Motor neuron (in vitro differentiated cells): Measurements from ENCODE around the gene ATP8A2. TPM values are rescaled to one million over a fixed set of nuclear protein-coding genes. Genes with fewer than 3 reads are reported as not detected.
"Not testable (repeated sequence)": the region's sequence is repeated elsewhere in the genome, so short reads cannot be mapped to it uniquely, and the experiment has no call there.

Experiments
- ATAC-seq, 8 experiments: fragments of 200-7000 bp; cut with Tn5 transposase; replicated peaks in 6 of 8; 2 replicates each; pipeline ENCODE4 v1.8.0; 2021; ENCODE audit warnings: mild to moderate bottlenecking in 8 of 8, moderate library complexity in 8 of 8
- H3K27ac ChIP-seq, 2 donors: fragments of 250-450 bp; sonication (Bioruptor Pico); 2 replicates each; pipeline ENCODE4 v1.9.0; 2021; ENCODE audit warnings: antibody characterized with exemption in 2 of 2, mild to moderate bottlenecking in 2 of 2, moderate library complexity in 1 of 2
- H3K4me1 ChIP-seq, 2 donors: fragments of 250-450 bp; sonication (Bioruptor Pico); replicated peaks in 1 of 2; 2 replicates each; pipeline ENCODE4 v1.6.1; 2021; ENCODE audit warnings: antibody characterized with exemption in 2 of 2, mild to moderate bottlenecking in 2 of 2, moderate library complexity in 1 of 2
- H3K4me3 ChIP-seq, 5 donors: fragments of 250-450 bp; sonication (Bioruptor Pico); 2 replicates each; pipeline ENCODE4 v1.9.0; 2021; ENCODE audit warnings: antibody characterized with exemption in 5 of 5, mild to moderate bottlenecking in 5 of 5, moderate library complexity in 4 of 5
- WGBS, 10 experiments: fragments of 450-650 bp; shearing (Covaris generic); methylation state at CpG; one replicate each; pipeline ENCODE4 v1.0.0; 2022; 5-methylcytosine and 5-hydroxymethylcytosine counted together
- in situ Hi-C, 9 experiments: fragments of 400-800 bp; cut with MboI; loops; one replicate each; pipeline ENCODE4 v1.15.0; 2021; ENCODE audit warnings: low sequenced_read_pairs in 9 of 9, low pct_unique_long_range_greater_than_20kb in 2 of 9; ENCODE audit not compliant: unreplicated experiment in 9 of 9
- total RNA-seq, 8 experiments: library from RNA; unstranded; fragments of 300-600 nt; gene quantifications; 2 replicates each; pipeline versions ENCODE4 v1.2.3 to v1.2.4, GENCODE V29; 2022

Gene ATP8A2
- total RNA-seq, 8 experiments from 2014 or later = 0.10 to 13.8 (median 6.7) TPM

- WGBS, 10 experiments = 28 to 87% (median 74%) methylated on average over 1 to 7 of the region's 10 CpGs; no CpG with 5 or more reads in 2 of the 10 experiments
- in situ Hi-C loops = loop anchor here in 4 of 9 experiments (25.0 kb wide), 3 partner anchors 215 to 1040 kb away; no protein-coding TSS in a partner anchor
- Histone ChIP-seq H3K4me3 (peak overlapping the region in 3 of 5 donors; percentile 46 to 61 (median 52)), H3K4me1 (peaks cover 3 to 10% of the 10 kb centered on the region in 2 donors), H3K27ac (no peak overlapping the region)
- peak in 1 of 8 experiments; percentile 16 for ATAC-seq
Measured at GRCh38 chr13:26052337-26052736, 680.6 kb downstream of the ATP8A2 start.

GRCh38 chr13:26053418-26053980 is 681.7 kb downstream of the ATP8A2 start:
- H3K4me1 ChIP-seq = peaks cover 3 to 10% of the 10 kb centered on the region in 2 donors

GRCh38 chr13:26054896-26055295 is 683.1 kb downstream of the ATP8A2 start:
- Histone ChIP-seq H3K4me1 (peaks cover 0 to 3% of the 10 kb centered on the region in 2 donors), H3K4me3 (no peak overlapping the region), H3K27ac (no peak overlapping the region)
- ATAC-seq = no peak
- in situ Hi-C loops = loop anchor here in 4 of 9 experiments (25.0 kb wide), 3 partner anchors 218 to 1043 kb away; no protein-coding TSS in a partner anchor

More at GRCh38 chr13:26053418-26053980, 681.7 kb downstream of the ATP8A2 start:
- H3K27ac ChIP-seq = no peak overlapping the region
- ATAC-seq = no peak
- no peak overlapping the region for H3K4me3 ChIP-seq
- in situ Hi-C loops = loop anchor here in 4 of 9 experiments (25.0 kb wide), 3 partner anchors 216 to 1041 kb away; no protein-coding TSS in a partner anchor
- 33 to 91% (median 73%) methylated on average over 1 to 5 of the region's 6 CpGs; no CpG with 5 or more reads in 2 of the 10 experiments for WGBS, 10 experiments

- H3K4me1 ChIP-seq = no peaks in the 10 kb centered on the region
- 13 to 80% (median 60%) methylated on average over 1 to 6 of the region's 6 CpGs for WGBS, 10 experiments
- in situ Hi-C loops = loop anchor here in 4 of 9 experiments (25.0 kb wide), 3 partner anchors 221 to 1046 kb away; no protein-coding TSS in a partner anchor
- H3K4me3 ChIP-seq = no peak overlapping the region
- no peak overlapping the region for H3K27ac ChIP-seq
- ATAC-seq = no peak
Measured at GRCh38 chr13:26058704-26059103, 686.9 kb downstream of the ATP8A2 start.

GRCh38 chr13:26060357-26060756 is 688.6 kb downstream of the ATP8A2 start:
- in situ Hi-C loops = loop anchor here (5.0 to 25.0 kb wide), 5 partner anchors 223 to 1048 kb away; no protein-coding TSS in a partner anchor
- 38 to 93% (median 76%) methylated on average over 2 to 4 of the region's 4 CpGs; no CpG with 5 or more reads in 2 of the 10 experiments for WGBS, 10 experiments
- no peak overlapping the region for H3K27ac ChIP-seq

GRCh38 chr13:26061256-26061655 is 689.5 kb downstream of the ATP8A2 start:
- no peak for ATAC-seq
- WGBS, 10 experiments = 60 to 100% (median 85%) methylated on average over 1 to 5 of the region's 5 CpGs
- in situ Hi-C loops = loop anchor here (5.0 to 25.0 kb wide), 5 partner anchors 224 to 1049 kb away; no protein-coding TSS in a partner anchor
- Histone ChIP-seq H3K4me1 (no peaks in the 10 kb centered on the region), H3K27ac (no peak overlapping the region), H3K4me3 (no peak overlapping the region)

More at GRCh38 chr13:26060357-26060756, 688.6 kb downstream of the ATP8A2 start:
- Histone ChIP-seq H3K4me1 (no peaks in the 10 kb centered on the region), H3K4me3 (no peak overlapping the region)
- no peak for ATAC-seq

- in situ Hi-C loops = loop anchor here (5.0 to 25.0 kb wide), 5 partner anchors 225 to 1050 kb away; no protein-coding TSS in a partner anchor
- peak in 2 of 8 experiments; percentile 92 to 95 for ATAC-seq
- 11 to 100% (median 80%) methylated on average over 1 to 6 of the region's 6 CpGs for WGBS, 10 experiments
- H3K4me1 ChIP-seq = no peaks in the 10 kb centered on the region
- no peak overlapping the region for H3K4me3 ChIP-seq
- no peak overlapping the region for H3K27ac ChIP-seq
Measured at GRCh38 chr13:26061947-26062346, 690.2 kb downstream of the ATP8A2 start.

- WGBS, 10 experiments = 0 to 61% (median 33%) methylated on average over 1 to 5 of the region's 5 CpGs; no CpG with 5 or more reads in 1 of the 10 experiments
- in situ Hi-C loops = loop anchor here (5.0 to 25.0 kb wide), 5 partner anchors 226 to 1051 kb away; no protein-coding TSS in a partner anchor
- H3K4me1 ChIP-seq = no peaks in the 10 kb centered on the region
- peak; percentile 54 to 85 (median 74) for ATAC-seq
- no peak overlapping the region for H3K27ac ChIP-seq
- H3K4me3 ChIP-seq = no peak overlapping the region
Measured at GRCh38 chr13:26062853-26063444, 691.2 kb downstream of the ATP8A2 start.

- H3K27ac ChIP-seq, H3K4me1 ChIP-seq, H3K4me3 ChIP-seq, ATAC-seq: not testable (repeated sequence)
- in situ Hi-C loops = loop anchor here in 8 of 9 experiments (10.0 to 25.0 kb wide), 4 partner anchors 229 to 1054 kb away; no protein-coding TSS in a partner anchor
- WGBS, 10 experiments = 69 to 100% (median 86%) methylated on average over 1 to 4 of the region's 7 CpGs; no CpG with 5 or more reads in 4 of the 10 experiments
Measured at GRCh38 chr13:26066492-26066891, 694.7 kb downstream of the ATP8A2 start.

- H3K4me3 ChIP-seq = no peak overlapping the region
- no peaks in the 10 kb centered on the region for H3K4me1 ChIP-seq
- no peak overlapping the region for H3K27ac ChIP-seq
- WGBS, 10 experiments = 60 to 100% (median 91%) methylated on average over 1 to 3 of the region's 3 CpGs; no CpG with 5 or more reads in 2 of the 10 experiments
- in situ Hi-C loops = loop anchor here in 8 of 9 experiments (10.0 to 25.0 kb wide), 4 partner anchors 230 to 1055 kb away; no protein-coding TSS in a partner anchor
- ATAC-seq = no peak
Measured at GRCh38 chr13:26067601-26068000, 695.8 kb downstream of the ATP8A2 start.

GRCh38 chr13:26068372-26068771 is 696.6 kb downstream of the ATP8A2 start:
- not testable (repeated sequence) for H3K27ac ChIP-seq, ATAC-seq, H3K4me3 ChIP-seq, H3K4me1 ChIP-seq
- WGBS, 10 experiments = 20 to 100% (median 96%) methylated on average over 1 to 2 of the region's 2 CpGs; no CpG with 5 or more reads in 2 of the 10 experiments
- in situ Hi-C loops = loop anchor here in 8 of 9 experiments (10.0 to 25.0 kb wide), 4 partner anchors 231 to 1056 kb away; no protein-coding TSS in a partner anchor

- WGBS, 10 experiments = 73 to 96% methylated on average over 3 to 4 of the region's 8 CpGs; no CpG with 5 or more reads in 8 of the 10 experiments
- H3K27ac ChIP-seq = not testable (repeated sequence)
- in situ Hi-C loops = loop anchor here in 8 of 9 experiments (10.0 to 25.0 kb wide), 4 partner anchors 232 to 1057 kb away; no protein-coding TSS in a partner anchor
Measured at GRCh38 chr13:26069642-26070041, 697.9 kb downstream of the ATP8A2 start.

More at GRCh38 chr13:26069642-26070041, 697.9 kb downstream of the ATP8A2 start:
- not testable (repeated sequence) for ATAC-seq, H3K4me3 ChIP-seq, H3K4me1 ChIP-seq
